DND-41 (cell line): ENCODE data around the gene SORCS1.

Source experiments
- ATAC-seq: fragments of 200-7000 bp; cut with Tn5 transposase; 3 replicates; pipeline ENCODE4 v1.9.1; 2021; ENCODE audit warnings: low read depth; ENCODE audit not compliant: insufficient read depth
- DNase-seq: peaks from one replicate; pipeline ENCODE4 v3.0.0-alpha.2; 2020
- H2AFZ ChIP-seq: 2 replicates; pipeline ENCODE4 v1.6.0; 2012; ENCODE audit warnings: low read depth, low read length
- H3K27ac ChIP-seq: 2 replicates; pipeline ENCODE4 v1.5.1; 2012; ENCODE audit warnings: low read length, inconsistent platforms
- H3K27me3 ChIP-seq: fragments of 200-600 bp; sonication (generic); 2 replicates; pipeline ENCODE4 v1.6.0; 2012; ENCODE audit warnings: low read length, mild to moderate bottlenecking, inconsistent platforms; ENCODE audit not compliant: insufficient read depth, poor library complexity
- H3K36me3 ChIP-seq: 2 replicates; pipeline ENCODE4 v1.5.1; 2012; ENCODE audit warnings: low read length, inconsistent platforms; ENCODE audit not compliant: insufficient read depth
- H3K4me1 ChIP-seq: 2 replicates; pipeline ENCODE4 v1.5.1; 2012; ENCODE audit warnings: mild to moderate bottlenecking, low read length; ENCODE audit not compliant: insufficient read depth
- H3K4me2 ChIP-seq: 2 replicates; pipeline ENCODE4 v1.6.0; 2012; ENCODE audit warnings: mild to moderate bottlenecking, moderate library complexity, low read length, inconsistent platforms; ENCODE audit not compliant: insufficient read depth
- H3K4me3 ChIP-seq, 2 experiments: fragments of 200-600 bp in 1 of 2; shearing (Covaris generic) in 1 of 2; 2 replicates each; pipeline ENCODE4 v1.5.1; 2012 to 2016; ENCODE audit warnings: inconsistent platforms in 2 of 2, low read length in 2 of 2, mild to moderate bottlenecking in 2 of 2, low read depth in 1 of 2, moderate library complexity in 1 of 2
- H3K79me2 ChIP-seq: 2 replicates; pipeline ENCODE4 v1.6.0; 2012; ENCODE audit warnings: low read length, inconsistent platforms; ENCODE audit not compliant: insufficient read depth
- H3K9ac ChIP-seq: 2 replicates; pipeline ENCODE4 v1.6.0; 2012; ENCODE audit warnings: low read depth, mild to moderate bottlenecking, inconsistent platforms, low read length, moderate library complexity
- H3K9me3 ChIP-seq: 2 replicates; pipeline ENCODE4 v1.5.1; 2012; ENCODE audit warnings: low read length, moderate library complexity, mild to moderate bottlenecking, inconsistent platforms; ENCODE audit not compliant: insufficient read depth, severe bottlenecking
- H4K20me1 ChIP-seq: 2 replicates; pipeline ENCODE4 v1.6.0; 2012; ENCODE audit warnings: low read length; ENCODE audit not compliant: insufficient read depth
- CTCF ChIP-seq: IDR thresholded peaks from 2 replicates; pipeline ENCODE4 v1.5.1; 2012; ENCODE audit warnings: borderline replicate concordance, low read length, moderate library complexity, mild to moderate bottlenecking; ENCODE audit not compliant: poor library complexity, severe bottlenecking; ENCODE audit errors: extremely low read depth
- EZH2 ChIP-seq: IDR thresholded peaks from 3 replicates; pipeline ENCODE4 v1.6.1; 2012; ENCODE audit warnings: borderline replicate concordance, low read depth, mild to moderate bottlenecking, moderate library complexity, low read length, inconsistent platforms; ENCODE audit not compliant: severe bottlenecking

The SORCS1 gene

GRCh38 chr10:106636766-106637491 lies 527.6 kb downstream of the SORCS1 start:
- Histone ChIP-seq H3K27ac (no peak overlapping the region), H3K4me2 (no peak overlapping the region), H3K79me2 (no peaks in the 10 kb centered on the region), H3K27me3 (no peaks in the 10 kb centered on the region), H3K36me3 (no peaks in the 10 kb centered on the region), H3K9ac (no peak overlapping the region), H3K9me3 (no peaks in the 10 kb centered on the region), H2AFZ (no peak overlapping the region), H3K4me1 (no peaks in the 10 kb centered on the region), H4K20me1 (no peaks in the 10 kb centered on the region), H3K4me3 (no peak overlapping the region)
- no peak for TF ChIP-seq EZH2
- no peak for TF ChIP-seq CTCF
- ATAC-seq (no peak), DNase-seq (no peak)

- H3K4me2 ChIP-seq = no peak overlapping the region
- no peak overlapping the region for H3K27ac ChIP-seq
- H3K9me3 ChIP-seq = no peaks in the 10 kb centered on the region
- no peak overlapping the region for H2AFZ ChIP-seq
- H3K4me1 ChIP-seq = no peaks in the 10 kb centered on the region
- H4K20me1 ChIP-seq = no peaks in the 10 kb centered on the region
- H3K36me3 ChIP-seq = no peaks in the 10 kb centered on the region
- no peak overlapping the region for H3K4me3 ChIP-seq
- DNase-seq = no peak
- H3K9ac ChIP-seq = no peak overlapping the region
- no peak for ATAC-seq
- no peak for TF ChIP-seq CTCF
- TF ChIP-seq EZH2 = no peak
- no peaks in the 10 kb centered on the region for H3K27me3 ChIP-seq
- no peaks in the 10 kb centered on the region for H3K79me2 ChIP-seq
Observed at GRCh38 chr10:106635947-106636346, 528.6 kb downstream of the SORCS1 start.

GRCh38 chr10:106631016-106631702 lies 533.3 kb downstream of the SORCS1 start:
- Histone ChIP-seq H3K9ac (no peak overlapping the region), H2AFZ (no peak overlapping the region), H3K27me3 (no peaks in the 10 kb centered on the region), H3K27ac (no peak overlapping the region), H4K20me1 (no peaks in the 10 kb centered on the region), H3K4me2 (no peak overlapping the region), H3K36me3 (no peaks in the 10 kb centered on the region), H3K4me3 (no peak overlapping the region), H3K9me3 (no peaks in the 10 kb centered on the region), H3K4me1 (no peaks in the 10 kb centered on the region), H3K79me2 (no peaks in the 10 kb centered on the region)
- DNase-seq (no peak), ATAC-seq (no peak)
- TF ChIP-seq CTCF (no peak), EZH2 (no peak)
